Fibroblast of peridontal ligament (primary cell): Measurements from ENCODE around the gene PARK7.

ENCODE experiments used
- DNase-seq: peaks from one replicate; pipeline ENCODE4 v3.0.0-alpha.2; 2010; ENCODE audit errors: extremely low read depth

The PARK7 gene

GRCh38 chr1:7984811-7985210, 23.3 kb downstream of the PARK7 start:
- DNase-seq = no peak

DNA sequence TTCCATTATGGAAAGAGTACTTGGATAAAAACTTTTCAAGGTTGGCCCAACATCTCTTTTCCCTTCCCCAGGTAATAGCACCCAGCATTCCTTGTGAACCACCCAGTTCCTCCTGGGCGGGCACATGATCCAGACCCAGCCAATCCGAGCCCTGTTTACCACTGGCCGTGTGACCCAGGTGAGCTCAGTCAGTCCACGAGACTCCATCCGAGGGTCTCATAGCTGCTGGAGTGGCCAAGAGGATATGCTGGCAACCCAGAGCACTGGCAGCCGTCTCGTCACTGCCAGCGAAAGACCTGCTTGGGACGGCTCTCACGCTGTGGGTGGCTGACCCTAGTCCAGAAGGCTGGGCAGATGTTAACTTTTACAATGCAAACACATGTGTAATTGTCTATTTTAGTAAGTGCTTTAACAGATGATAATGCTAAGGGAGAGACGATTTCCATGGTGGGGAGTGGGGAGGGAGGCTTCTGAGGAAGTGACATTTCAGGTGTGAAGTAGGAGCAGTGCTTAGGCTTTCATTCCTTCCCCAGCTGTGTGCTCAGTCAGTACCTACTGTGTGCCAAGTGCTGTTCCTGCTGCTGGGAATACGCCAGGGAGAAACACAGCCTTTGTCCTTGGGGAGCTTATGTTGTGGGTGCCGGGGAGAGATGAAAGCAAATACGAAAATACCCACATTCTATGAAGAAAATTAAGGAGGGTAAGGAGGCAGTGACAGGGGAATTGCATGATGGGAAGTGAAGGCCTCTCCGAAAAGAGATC, 24.5 kb downstream of the PARK7 start:
- no peak for DNase-seq

DNA sequence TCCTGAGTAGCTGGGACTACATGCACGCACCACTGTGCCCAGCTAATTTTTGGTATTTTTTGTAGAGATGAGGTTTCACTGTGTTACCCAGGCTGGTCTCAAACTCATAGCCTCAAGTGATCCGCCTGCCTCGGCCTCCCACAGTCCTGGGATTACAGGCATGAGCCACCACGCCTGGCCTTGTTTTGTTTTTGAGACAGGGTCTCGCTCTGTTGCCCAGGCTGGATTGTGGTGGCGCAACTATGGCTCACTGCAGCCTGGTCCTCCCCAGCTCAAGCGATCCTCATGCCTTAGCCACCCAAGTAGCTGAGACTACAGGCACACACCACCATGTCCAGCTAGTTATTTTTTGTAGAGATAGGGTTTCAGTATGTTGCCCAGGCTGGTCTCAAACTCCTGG, 26.0 kb downstream of the PARK7 start:
- DNase-seq = no peak

DNA sequence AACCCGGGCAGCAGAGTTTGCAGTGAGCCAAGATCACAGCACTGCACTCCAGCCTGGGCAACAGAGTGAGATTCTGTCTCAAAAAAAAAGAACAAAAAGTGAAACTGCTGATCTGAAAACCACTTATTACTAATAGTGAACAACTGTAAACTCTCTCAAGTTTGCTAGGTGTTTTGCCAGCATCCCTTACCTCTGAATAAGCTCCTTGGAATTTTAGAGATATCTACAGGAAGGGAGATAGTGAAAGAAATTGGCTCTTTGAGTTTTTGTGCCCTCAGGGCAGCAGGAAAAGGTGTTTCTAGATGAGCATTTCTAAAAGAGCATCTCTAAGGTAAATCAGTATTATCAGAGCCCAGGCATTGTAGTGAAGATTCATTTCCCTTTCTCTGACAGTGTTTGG, 27.1 kb downstream of the PARK7 start:
- DNase-seq = no peak

DNA sequence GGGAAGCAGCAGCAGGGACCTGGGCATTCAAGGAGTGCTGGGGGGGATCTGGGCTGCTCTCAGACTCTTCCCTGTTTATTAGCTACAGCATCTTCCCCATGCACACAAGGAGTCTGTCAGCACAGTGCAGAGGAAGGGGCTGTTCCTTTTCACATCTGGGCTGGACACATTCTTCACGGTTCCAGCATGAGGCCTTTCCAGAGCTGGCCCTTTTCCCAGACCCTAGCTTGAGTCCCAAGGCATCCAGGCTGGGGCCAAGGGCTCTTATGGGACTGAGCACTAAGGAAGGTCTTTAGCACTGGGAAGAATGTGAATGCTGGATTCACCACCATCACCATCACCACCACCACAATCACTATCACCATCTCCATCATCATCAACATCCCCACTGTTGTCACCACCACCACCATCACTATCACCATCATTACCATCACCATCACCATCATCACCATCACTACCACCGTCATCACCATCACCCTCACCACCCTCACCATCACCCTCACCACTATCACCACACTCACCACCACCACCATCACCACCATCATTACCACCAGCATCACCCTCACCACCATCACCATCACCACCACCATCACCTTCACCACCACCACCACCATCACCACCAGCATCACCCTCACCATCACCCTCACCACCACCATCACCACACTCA, 28.4 kb downstream of the PARK7 start:
- DNase-seq = peak; percentile 39

DNA sequence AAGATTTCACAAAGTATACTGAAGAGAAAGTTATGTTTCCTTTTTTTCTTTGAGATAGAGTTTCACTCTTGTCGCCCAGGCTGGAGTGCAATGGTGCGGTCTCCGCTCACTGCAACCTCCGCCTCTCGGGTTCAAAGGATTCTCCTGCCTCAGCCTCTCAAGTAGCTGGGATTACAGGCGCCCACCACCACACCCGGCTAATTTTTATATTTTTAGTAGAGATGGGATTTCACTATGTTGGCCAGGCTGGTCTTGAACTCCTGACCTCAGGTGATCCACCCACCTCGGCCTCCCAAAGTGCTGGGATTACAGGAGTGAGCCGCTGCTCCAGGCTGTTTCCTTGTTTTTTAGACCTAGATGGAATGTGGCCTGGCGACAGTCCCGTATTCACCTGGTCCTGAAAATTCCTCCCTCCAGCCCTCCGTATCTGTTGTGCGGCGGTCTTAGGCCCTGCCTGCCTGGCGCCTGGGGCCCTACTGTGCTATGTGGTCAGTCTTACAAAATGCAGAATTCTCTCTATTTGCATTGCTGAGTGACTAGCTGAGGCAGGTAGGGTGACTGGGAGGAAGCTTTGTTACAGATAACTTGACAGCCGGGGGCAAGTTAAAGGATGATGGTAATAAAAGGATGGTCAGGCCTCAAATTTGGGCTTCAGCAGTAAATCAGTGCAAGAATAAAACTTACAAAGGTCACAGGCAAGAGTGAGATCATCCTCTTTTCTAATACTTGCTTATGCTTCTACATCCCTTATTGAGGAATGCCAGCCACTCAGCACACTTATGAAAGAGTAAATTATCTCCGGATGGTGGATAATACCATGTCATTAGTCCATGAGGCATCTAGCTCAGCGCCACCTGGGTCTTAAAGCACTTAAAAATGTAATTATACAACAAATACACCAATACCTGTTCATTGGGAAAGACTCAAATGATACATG, 30.3 kb downstream of the PARK7 start:
- peak; percentile 70 for DNase-seq

- DNase-seq = peak; percentile 47
Measured at GRCh38 chr1:7992885-7993284, 31.4 kb downstream of the PARK7 start.

GRCh38 chr1:7993593-7994479, 32.3 kb downstream of the PARK7 start:
- peak; percentile 77 for DNase-seq

GRCh38 chr1:7994827-7995226, 33.3 kb downstream of the PARK7 start:
- no peak for DNase-seq

DNA sequence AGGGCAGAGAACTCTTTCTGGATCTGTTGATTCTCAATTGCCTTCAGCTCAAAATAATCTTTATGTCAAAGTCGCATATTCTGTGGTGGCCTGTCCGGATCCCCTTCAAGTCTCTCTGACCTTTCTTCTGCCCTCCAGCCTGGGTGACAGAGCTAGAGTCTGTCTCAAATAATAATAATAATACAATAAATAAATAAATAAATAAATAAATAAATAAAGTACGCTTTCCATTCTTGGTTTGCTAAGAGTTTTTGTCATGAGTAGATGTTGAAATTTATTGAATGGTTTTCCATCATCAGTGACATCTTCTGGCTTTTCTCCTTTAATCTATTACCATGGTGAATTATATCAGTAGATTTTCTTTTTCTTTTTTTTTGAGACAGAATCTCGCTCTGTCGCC, 33.9 kb downstream of the PARK7 start:
- DNase-seq = no peak

- no peak for DNase-seq
Measured at GRCh38 chr1:8002329-8002910, 40.9 kb downstream of the PARK7 start.

DNA sequence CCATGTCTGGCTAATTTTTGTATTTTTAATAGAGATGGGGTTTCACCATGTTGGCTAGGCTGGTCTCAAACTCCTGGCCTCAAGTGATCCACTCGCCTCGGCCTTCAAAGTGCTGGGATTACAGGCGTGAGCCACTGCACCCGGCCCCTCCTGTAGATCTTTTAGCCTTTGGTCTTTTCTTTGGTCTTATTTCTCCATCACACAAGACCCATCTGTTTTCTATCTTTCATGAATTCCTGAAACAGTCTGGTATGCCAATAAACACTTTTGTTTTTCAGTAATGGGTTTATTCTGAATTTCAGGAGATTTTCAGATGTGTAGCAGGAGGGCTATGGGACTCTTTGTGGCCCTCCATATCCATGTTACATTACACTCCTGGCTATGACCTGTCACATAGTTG, 41.4 kb downstream of the PARK7 start:
- no peak for DNase-seq

DNA sequence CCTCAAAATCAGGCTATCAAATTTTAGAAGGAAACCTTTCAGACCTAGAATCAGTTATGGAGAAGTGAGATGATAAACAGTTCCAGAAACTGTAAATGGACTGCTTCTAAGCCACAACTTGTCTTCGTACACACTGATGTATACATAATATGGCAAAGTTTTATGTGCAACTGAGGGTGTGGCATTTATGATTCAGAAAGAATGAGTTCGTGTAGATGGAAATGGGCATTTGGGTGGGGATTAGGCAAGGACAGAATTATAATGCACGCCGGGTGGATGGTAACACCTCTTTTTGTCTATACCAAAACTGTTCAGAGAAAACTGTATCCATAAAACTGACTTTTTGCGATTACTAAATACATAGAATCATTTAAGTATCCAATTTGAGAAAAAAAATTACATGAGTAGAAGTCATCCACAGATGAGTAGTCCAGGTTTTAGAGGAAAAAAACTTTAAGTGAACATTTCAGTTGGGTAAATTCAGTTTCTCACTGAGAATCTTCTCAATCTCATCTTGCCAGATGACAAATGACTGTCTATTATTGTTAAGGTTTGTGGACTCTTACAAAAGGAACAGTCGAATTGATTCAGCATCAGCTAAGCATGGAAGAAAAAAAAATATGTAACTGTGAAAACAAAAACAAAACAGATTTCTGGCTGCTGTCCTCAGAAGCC, 42.1 kb downstream of the PARK7 start:
- DNase-seq = no peak

- no peak for DNase-seq
Measured at GRCh38 chr1:8004113-8004802, 42.7 kb downstream of the PARK7 start.

- peak; percentile 98 for DNase-seq
Measured at GRCh38 chr1:8004803-8005573, 43.5 kb downstream of the PARK7 start.

DNA sequence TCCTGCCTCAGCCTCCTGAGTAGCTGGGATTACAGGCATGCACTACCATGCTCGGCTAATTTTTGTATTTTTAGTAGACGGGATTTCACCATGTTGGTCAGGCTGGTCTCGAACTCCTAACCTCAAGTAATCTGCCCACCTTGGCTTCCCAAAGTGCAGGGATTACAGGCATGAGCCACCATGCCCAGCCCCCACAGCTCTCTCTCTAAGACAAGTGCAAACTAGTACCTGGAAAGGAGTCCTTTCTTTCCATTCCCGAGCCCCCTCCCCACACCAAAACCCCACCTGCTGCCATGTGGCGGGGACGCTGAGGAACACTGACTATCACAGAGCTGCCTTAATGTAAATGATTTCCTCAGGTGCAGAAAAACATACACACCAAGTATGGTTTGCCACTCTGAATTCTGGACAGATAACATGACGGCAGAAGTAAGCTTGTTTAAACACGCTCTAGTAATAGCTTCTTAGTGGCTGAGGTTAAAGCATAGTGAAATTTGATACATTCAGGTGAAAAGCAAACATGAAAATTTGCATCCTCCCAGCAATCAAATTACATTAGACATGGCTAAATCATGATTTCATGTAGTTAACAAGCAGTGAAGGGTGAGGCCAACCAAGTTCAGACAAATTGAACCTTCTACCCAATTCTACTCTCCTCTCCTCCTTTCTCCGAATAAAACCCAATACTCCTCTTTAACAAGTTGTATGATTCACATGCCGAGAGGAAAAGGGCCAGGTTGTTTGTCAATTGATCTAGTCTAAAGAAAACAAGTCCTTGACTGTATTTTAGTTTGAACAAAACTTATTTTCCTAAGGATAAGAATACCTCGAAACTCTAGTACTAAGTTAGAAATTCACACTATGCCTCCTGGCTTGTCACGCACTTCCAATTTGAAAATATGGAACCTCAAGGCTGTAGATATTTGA, 44.8 kb downstream of the PARK7 start:
- DNase-seq = no peak

DNA sequence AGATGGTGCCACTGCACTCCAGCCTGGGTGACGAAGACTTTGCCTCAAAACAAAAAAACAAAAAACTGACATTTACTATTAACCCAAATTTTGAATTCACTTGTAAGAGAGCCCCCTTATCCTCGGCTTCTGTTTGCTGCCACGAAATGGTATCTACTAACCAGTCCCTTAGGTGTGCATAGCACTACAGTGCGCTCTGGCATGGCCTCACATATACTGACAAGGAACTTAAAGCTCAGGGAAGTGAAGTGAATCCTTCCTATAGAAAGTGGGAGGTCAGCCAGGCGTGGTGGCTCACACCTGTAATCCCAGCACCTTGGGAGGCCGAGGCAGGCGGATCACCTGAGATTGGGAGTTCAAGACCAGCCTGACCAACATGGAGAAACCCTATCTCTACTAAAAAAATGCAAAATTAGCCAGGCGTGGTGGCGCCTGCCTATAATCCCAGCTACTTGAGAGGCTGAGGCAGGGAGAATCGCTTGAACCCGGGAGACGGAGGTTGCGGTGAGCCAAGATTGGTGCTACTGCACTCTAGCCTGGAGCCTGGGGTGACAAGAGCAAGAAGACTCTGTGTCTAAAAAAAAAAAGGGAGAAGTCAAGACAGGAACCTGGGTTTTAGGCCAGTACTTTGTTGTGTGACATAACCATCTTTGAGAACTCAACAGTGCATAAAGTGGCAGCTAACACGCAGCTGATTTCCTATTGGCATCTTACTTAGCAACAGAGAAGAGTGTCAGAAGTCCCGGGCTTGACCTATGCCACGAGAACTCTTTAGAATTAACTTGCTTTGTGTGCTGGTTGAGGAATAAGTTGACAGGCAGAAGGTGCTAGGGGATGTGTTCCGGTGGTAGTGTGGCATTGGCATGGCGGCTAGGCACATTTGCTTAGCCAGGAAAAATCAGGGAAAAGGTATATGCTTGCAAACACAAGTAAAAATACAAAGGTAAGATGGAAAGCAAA, 47.8 kb downstream of the PARK7 start:
- DNase-seq = no peak
